ENCODE measurements around the gene DPF3.

DPF3 gene

GRCh38 chr14:72888636-72889201 is 5.2 kb downstream of the DPF3 start:
- H3K9me3 ChIP-seq (ENCODE audit: insufficient read depth, low read length) = no peaks in the 10 kb centered on the region
- H3K79me2 ChIP-seq (ENCODE audit: insufficient read depth, low read length) = peaks cover 17% of the 10 kb centered on the region
- no peaks in the 10 kb centered on the region for H3K36me3 ChIP-seq (ENCODE audit: low read length)
- H3F3A ChIP-seq (ENCODE audit: insufficient read depth) = no peaks in the 10 kb centered on the region
- no peak overlapping the region for H3K27ac ChIP-seq (ENCODE audit: low read depth, low read length)
- H3K4me2 ChIP-seq (ENCODE audit: low read depth, low read length, poor library complexity, severe bottlenecking) = no peak overlapping the region
- H2AFZ ChIP-seq (ENCODE audit: low read depth, low read length, severe bottlenecking) = no peak overlapping the region
- no peaks in the 10 kb centered on the region for H3K27me3 ChIP-seq (ENCODE audit: low read length)
- H4K20me1 ChIP-seq (ENCODE audit: low read depth, low read length) = peaks cover 6% of the 10 kb centered on the region; the same call in 1 of the 2 replicates
- no peak for TF ChIP-seq EZH2phosphoT487 (conservative IDR thresholded peaks at IDR 0.05; ENCODE audit: low read length)
- no peak for TF ChIP-seq CTCF (IDR thresholded peaks at IDR 0.05; ENCODE audit: insufficient read depth, low read length, poor library complexity, severe bottlenecking)
- H3K4me3 ChIP-seq (ENCODE audit: insufficient read depth, low read length, poor library complexity, severe bottlenecking) = no peak overlapping the region
- no peaks in the 10 kb centered on the region for H3K9me2 ChIP-seq (replicated peaks; ENCODE audit: insufficient read depth, low read length)
- H3K9ac ChIP-seq (ENCODE audit: low read length) = no peak overlapping the region

GRCh38 chr14:72888192-72888591 is 5.7 kb downstream of the DPF3 start:
- H2AFZ ChIP-seq (ENCODE audit: low read depth, low read length, severe bottlenecking) = no peak overlapping the region
- H3K9me3 ChIP-seq (ENCODE audit: insufficient read depth, low read length) = no peaks in the 10 kb centered on the region
- peaks cover 17% of the 10 kb centered on the region for H3K79me2 ChIP-seq (ENCODE audit: insufficient read depth, low read length)
- TF ChIP-seq CTCF (IDR thresholded peaks at IDR 0.05; ENCODE audit: insufficient read depth, low read length, poor library complexity, severe bottlenecking) (no peak), EZH2phosphoT487 (conservative IDR thresholded peaks at IDR 0.05; ENCODE audit: low read length) (no peak)
- no peak overlapping the region for H3K4me3 ChIP-seq (ENCODE audit: insufficient read depth, low read length, poor library complexity, severe bottlenecking)
- H3K27me3 ChIP-seq (ENCODE audit: low read length) = no peaks in the 10 kb centered on the region
- no peak overlapping the region for H3K27ac ChIP-seq (ENCODE audit: low read depth, low read length)
- no peak overlapping the region for H3K9ac ChIP-seq (ENCODE audit: low read length)
- no peaks in the 10 kb centered on the region for H3K9me2 ChIP-seq (replicated peaks; ENCODE audit: insufficient read depth, low read length)
- H3K4me2 ChIP-seq (ENCODE audit: low read depth, low read length, poor library complexity, severe bottlenecking) = no peak overlapping the region
- H3F3A ChIP-seq (ENCODE audit: insufficient read depth) = no peaks in the 10 kb centered on the region
- H3K36me3 ChIP-seq (ENCODE audit: low read length) = no peaks in the 10 kb centered on the region
- peaks cover 6% of the 10 kb centered on the region; the same call in 1 of the 2 replicates for H4K20me1 ChIP-seq (ENCODE audit: low read depth, low read length)

- Histone ChIP-seq H3K9me3 (ENCODE audit: insufficient read depth, low read length) (no peaks in the 10 kb centered on the region), H3K27ac (ENCODE audit: low read depth, low read length) (no peak overlapping the region), H3K9me2 (replicated peaks; ENCODE audit: insufficient read depth, low read length) (no peaks in the 10 kb centered on the region), H2AFZ (ENCODE audit: low read depth, low read length, severe bottlenecking) (no peak overlapping the region), H3K79me2 (ENCODE audit: insufficient read depth, low read length) (peaks cover 17% of the 10 kb centered on the region), H3K9ac (ENCODE audit: low read length) (no peak overlapping the region), H3K4me3 (ENCODE audit: insufficient read depth, low read length, poor library complexity, severe bottlenecking) (no peak overlapping the region), H3F3A (ENCODE audit: insufficient read depth) (no peaks in the 10 kb centered on the region), H4K20me1 (ENCODE audit: low read depth, low read length) (peaks cover 6% of the 10 kb centered on the region; the same call in 1 of the 2 replicates), H3K36me3 (ENCODE audit: low read length) (no peaks in the 10 kb centered on the region), H3K4me2 (ENCODE audit: low read depth, low read length, poor library complexity, severe bottlenecking) (no peak overlapping the region), H3K27me3 (ENCODE audit: low read length) (no peaks in the 10 kb centered on the region)
- TF ChIP-seq CTCF (IDR thresholded peaks at IDR 0.05; ENCODE audit: insufficient read depth, low read length, poor library complexity, severe bottlenecking) (no peak), EZH2phosphoT487 (conservative IDR thresholded peaks at IDR 0.05; ENCODE audit: low read length) (no peak)
Observed at GRCh38 chr14:72887514-72887913, 6.4 kb downstream of the DPF3 start.
